ENCODE results near the gene PIGU.

DNA sequence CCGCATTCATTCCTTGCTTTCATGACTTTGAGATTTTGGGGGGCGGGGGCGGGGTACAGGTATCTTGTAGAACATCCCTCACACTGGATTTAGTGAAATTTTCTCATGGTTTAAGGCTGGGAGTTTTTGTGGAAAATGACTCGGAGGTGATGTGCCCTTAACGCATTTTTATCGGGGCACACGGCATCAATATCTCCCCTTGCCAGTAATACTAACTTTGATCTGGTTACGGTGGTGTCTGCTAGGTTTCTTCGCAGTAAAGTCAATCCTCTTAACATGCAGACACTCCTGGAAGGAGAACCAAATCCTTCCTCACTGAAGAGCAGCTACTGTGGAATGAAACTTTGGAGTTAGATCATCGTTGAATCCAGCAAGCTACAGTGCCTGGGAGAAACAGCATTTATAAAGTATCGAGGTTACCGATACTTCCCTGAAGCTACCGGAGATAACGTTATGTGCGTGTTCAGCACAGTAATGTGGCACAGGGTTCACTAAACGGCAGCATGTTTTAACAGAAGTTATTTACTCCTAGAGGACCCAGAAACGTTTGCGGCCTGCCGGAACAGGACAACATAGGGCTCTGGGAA is 161.9 kb downstream of the PIGU start:
- TF ChIP-seq, protein P1, sequence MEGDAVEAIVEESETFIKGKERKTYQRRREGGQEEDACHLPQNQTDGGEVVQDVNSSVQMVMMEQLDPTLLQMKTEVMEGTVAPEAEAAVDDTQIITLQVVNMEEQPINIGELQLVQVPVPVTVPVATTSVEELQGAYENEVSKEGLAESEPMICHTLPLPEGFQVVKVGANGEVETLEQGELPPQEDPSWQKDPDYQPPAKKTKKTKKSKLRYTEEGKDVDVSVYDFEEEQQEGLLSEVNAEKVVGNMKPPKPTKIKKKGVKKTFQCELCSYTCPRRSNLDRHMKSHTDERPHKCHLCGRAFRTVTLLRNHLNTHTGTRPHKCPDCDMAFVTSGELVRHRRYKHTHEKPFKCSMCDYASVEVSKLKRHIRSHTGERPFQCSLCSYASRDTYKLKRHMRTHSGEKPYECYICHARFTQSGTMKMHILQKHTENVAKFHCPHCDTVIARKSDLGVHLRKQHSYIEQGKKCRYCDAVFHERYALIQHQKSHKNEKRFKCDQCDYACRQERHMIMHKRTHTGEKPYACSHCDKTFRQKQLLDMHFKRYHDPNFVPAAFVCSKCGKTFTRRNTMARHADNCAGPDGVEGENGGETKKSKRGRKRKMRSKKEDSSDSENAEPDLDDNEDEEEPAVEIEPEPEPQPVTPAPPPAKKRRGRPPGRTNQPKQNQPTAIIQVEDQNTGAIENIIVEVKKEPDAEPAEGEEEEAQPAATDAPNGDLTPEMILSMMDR (IDR thresholded peaks at IDR 0.05; ENCODE audit: low read depth, low read length), result no peak
- TF ChIP-seq, protein P2, sequence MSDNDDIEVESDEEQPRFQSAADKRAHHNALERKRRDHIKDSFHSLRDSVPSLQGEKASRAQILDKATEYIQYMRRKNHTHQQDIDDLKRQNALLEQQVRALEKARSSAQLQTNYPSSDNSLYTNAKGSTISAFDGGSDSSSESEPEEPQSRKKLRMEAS (IDR thresholded peaks at IDR 0.05; ENCODE audit: low read depth, low read length), result no peak
